Spleen (tissue), 11 donors: ENCODE results near the gene WASHC2C. TPM values are rescaled to one million over a fixed set of nuclear protein-coding genes. Genes with fewer than 3 reads are reported as not detected.
"Not testable (repeated sequence)": the region's sequence is repeated elsewhere in the genome, so short reads cannot be mapped to it uniquely, and the experiment has no call there.

Experiments
- DNase-seq: peaks from one replicate; pipeline ENCODE4 v3.0.0-alpha.2; 2020
- H3K27ac ChIP-seq, 8 donors: fragments of 200-600 bp; sonication (generic) in 7 of 8; 1 replicate in 4 of 8; 2 replicates in 4 of 8; pipeline versions ENCODE4 v1.5.0 to v1.8.0; 2016 to 2021; ENCODE audit warnings: inconsistent platforms in 4 of 8, mild to moderate bottlenecking in 4 of 8, moderate library complexity in 1 of 8
- H3K27me3 ChIP-seq, 7 donors: fragments of 200-600 bp; sonication (generic) in 6 of 7; replicated peaks in 1 of 7; 1 replicate in 4 of 7; 2 replicates in 3 of 7; pipeline versions ENCODE4 v1.5.0 to v1.8.0; 2016 to 2021; ENCODE audit warnings: inconsistent platforms in 3 of 7, mild to moderate bottlenecking in 1 of 7
- H3K36me3 ChIP-seq, 6 donors: fragments of 200-600 bp; sonication (generic) in 5 of 6; 1 replicate in 4 of 6; 2 replicates in 2 of 6; pipeline versions ENCODE4 v1.5.0 to v1.8.0; 2016 to 2021; ENCODE audit warnings: inconsistent platforms in 2 of 6
- H3K4me1 ChIP-seq, 6 donors: fragments of 200-600 bp; sonication (generic) in 5 of 6; 1 replicate in 3 of 6; 2 replicates in 3 of 6; pipeline versions ENCODE4 v1.5.0 to v1.8.0; 2016 to 2021; ENCODE audit warnings: inconsistent platforms in 3 of 6
- H3K4me3 ChIP-seq, 8 donors: fragments of 200-600 bp; sonication (generic) in 7 of 8; 1 replicate in 4 of 8; 2 replicates in 4 of 8; pipeline versions ENCODE4 v1.5.0 to v1.8.0; 2016 to 2021; ENCODE audit warnings: inconsistent platforms in 4 of 8, mild to moderate bottlenecking in 4 of 8, moderate library complexity in 2 of 8
- H3K9me3 ChIP-seq, 8 donors: fragments of 200-600 bp; sonication (generic) in 7 of 8; 1 replicate in 4 of 8; 2 replicates in 4 of 8; pipeline versions ENCODE4 v1.5.0 to v1.8.0; 2016 to 2021; ENCODE audit warnings: inconsistent platforms in 4 of 8
- POLR2A ChIP-seq, 3 donors: fragments of 450-650 bp; IDR thresholded peaks; one replicate each; pipeline ENCODE4 v1.5.1; 2017; ENCODE audit warnings: antibody characterized with exemption in 3 of 3, mild to moderate bottlenecking in 1 of 3
- POLR2AphosphoS5 ChIP-seq, 3 donors: sonication (generic); formaldehyde crosslinking; IDR thresholded peaks; one replicate each; pipeline ENCODE4 v1.5.1; 2017; ENCODE audit warnings: antibody characterized with exemption in 3 of 3
- WGBS, 5 donors: extraction: QIAGEN DNeasy Blood & Tissue Kit in 3 of 5; methylation state at CpG; one replicate each; pipeline versions ENCODE4 v1.1.5 to v1.1.7; 2013 to 2018; 5-methylcytosine and 5-hydroxymethylcytosine counted together
- intact Hi-C: fragments of 100-400 bp; cut with DNase I; formaldehyde crosslinking; loops from one replicate; pipeline ENCODE4 v1.15.0; 2023; ENCODE audit warnings: low total_unique reads
- polyA plus RNA-seq, 3 donors: library from polyadenylated mRNA; stranded (reverse); fragments of 200-250 nt; gene quantifications; one replicate each; pipeline ENCODE4 v1.2.1, GENCODE V29; 2013
- total RNA-seq, 7 donors: library from RNA; depleted of rRNA in 3 of 7; stranded (reverse); fragments of >200 nt in 3 of 7; fragmentation: NEBNext Ultra II Directional in 4 of 7; extraction: Animal tissue kit (Norgen Biotek cat#: 25700) in 4 of 7; gene quantifications; one replicate each; pipeline versions ENCODE4 v1.1.0 to v1.2.1, GENCODE V29; 2016 to 2021
- TF ChIP-seq, protein P1 (sequence below), 11 experiments: fragments of 200-600 bp in 7 of 11; fragments of 450-650 bp in 4 of 11; sonication (generic) in 4 of 11; IDR thresholded peaks in 8 of 11; conservative IDR thresholded peaks in 3 of 11; 1 replicate in 7 of 11; 2 replicates in 4 of 11; pipeline versions ENCODE4 v1.4.0 to v1.8.0; 2016 to 2021; ENCODE audit warnings: antibody characterized with exemption in 11 of 11, inconsistent platforms in 4 of 11, mild to moderate bottlenecking in 1 of 11
- donor health status: healthy with polysubstance abuse.
- donor health status: DM: no; HTN: no; CAD: no; lungs with moderate emphysema.
- donor health status: DM: no; HTN: no; CAD: no.
- donor health status: Bipolar disorder and iron deficiency.
- donor health status: healthy.
- donor health status: DM: no; HTN: no; CAD: no.
- donor health status: DM: yes; HTN: yes; CAD: no.

WASHC2C gene
- total and polyA plus RNA-seq, 10 donors = 17.9 to 65.2 (median 49.8) TPM

DNA sequence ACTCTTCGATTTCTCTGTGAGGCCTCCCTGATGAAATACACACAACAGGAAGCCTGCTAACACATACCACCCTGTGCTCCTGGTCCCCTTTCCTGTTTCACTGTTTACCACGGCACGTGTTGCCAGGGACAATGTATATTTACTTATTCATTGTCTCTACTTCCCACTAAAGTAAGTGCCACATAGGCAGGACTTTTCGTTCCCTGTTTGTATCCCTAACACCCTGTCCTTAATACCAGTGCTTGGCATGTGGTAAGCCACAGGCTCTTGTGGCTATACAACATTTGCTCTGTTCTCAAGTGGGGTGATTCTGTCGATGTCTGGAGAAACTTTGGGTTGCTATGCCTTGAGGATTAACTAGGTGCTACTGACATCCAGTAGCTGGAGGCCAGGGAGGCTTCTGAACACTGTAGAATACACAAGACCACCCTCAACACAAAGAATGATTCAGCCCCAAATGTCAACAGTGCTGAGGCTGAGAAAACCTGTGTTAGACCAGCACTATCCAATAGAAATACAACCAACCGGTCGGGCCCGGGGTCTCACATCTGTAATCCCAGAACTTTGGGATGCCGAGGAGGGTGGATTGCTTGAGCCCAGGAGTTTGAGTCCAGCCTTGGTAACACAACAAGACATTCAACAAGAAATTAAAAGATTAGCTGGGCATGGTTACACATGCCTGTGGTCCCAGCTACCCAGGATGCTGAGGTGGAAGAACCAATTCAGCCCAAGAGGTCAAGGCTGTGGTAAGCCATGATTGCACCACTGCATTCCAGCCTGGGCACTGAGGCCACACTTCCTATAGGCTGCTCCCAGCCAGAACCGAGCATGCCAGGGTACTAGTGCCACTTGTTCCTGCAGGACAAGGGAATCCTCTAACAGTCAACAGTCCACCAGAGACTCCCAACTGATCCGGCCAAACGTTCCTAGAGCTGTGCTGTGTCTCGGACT, 76.3 kb downstream of the WASHC2C start:
- WGBS, 5 donors = 54 to 62% (median 56%) methylated on average over 13 of the region's 13 CpGs
- DNase-seq, H3K36me3 ChIP-seq, H3K27me3 ChIP-seq, H3K9me3 ChIP-seq, H3K27ac ChIP-seq, H3K4me1 ChIP-seq, H3K4me3 ChIP-seq, intact Hi-C loops: not testable (repeated sequence)

DNA sequence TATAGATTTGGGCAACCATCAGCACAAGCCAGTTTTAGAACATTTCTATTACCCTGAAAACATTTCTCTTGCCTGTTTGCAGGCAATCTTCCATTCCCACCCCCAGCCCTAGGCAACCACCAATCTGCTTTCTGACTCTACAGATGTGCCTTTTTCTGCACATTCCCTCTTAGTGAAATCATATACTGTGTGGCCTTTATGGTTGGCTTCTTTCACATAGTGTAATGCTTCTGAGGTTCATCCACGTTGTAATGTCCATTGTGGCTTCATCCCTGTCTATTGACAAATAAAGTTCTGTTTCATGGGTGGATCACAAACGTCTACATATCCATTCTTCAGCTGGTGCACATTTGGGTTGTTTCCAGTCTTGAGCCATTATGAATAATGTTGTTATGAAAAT, 77.9 kb downstream of the WASHC2C start:
- H3K4me1 ChIP-seq, H3K9me3 ChIP-seq, H3K36me3 ChIP-seq, intact Hi-C loops, H3K27ac ChIP-seq, H3K27me3 ChIP-seq, H3K4me3 ChIP-seq, DNase-seq: not testable (repeated sequence)
- 55 to 75% (median 72%) methylated on average over 2 of the region's 2 CpGs for WGBS, 5 donors

DNA sequence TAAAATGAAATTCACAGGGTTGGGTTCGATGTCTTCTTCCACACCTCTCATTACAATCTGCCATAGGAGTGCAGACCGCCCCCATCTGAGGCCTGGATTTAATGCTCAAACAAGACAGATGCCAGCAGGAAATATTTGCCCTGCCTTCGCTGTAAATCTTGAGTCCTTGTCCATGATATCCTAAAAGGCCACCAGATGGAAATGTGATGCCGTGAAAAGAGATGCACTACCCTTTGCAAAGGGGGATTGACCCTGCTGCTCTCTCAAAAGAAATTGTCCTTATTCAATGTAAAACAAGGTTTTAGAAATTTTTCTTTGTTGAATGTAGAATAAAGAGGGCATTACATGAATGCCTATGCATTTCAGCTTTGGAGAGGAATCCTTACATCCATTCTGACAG, 82.8 kb downstream of the WASHC2C start:
- H3K27ac ChIP-seq = no peak overlapping the region
- DNase-seq = no peak
- 86 to 98% (median 91%) methylated on average over 4 of the region's 4 CpGs for WGBS, 5 donors
- intact Hi-C loops = no loop called here
- no peaks in the 10 kb centered on the region for H3K9me3 ChIP-seq
- TF ChIP-seq POLR2AphosphoS5 (IDR thresholded peaks at IDR 0.05) (no peak), POLR2A (IDR thresholded peaks at IDR 0.05) (no peak)
- TF ChIP-seq, protein P1, sequence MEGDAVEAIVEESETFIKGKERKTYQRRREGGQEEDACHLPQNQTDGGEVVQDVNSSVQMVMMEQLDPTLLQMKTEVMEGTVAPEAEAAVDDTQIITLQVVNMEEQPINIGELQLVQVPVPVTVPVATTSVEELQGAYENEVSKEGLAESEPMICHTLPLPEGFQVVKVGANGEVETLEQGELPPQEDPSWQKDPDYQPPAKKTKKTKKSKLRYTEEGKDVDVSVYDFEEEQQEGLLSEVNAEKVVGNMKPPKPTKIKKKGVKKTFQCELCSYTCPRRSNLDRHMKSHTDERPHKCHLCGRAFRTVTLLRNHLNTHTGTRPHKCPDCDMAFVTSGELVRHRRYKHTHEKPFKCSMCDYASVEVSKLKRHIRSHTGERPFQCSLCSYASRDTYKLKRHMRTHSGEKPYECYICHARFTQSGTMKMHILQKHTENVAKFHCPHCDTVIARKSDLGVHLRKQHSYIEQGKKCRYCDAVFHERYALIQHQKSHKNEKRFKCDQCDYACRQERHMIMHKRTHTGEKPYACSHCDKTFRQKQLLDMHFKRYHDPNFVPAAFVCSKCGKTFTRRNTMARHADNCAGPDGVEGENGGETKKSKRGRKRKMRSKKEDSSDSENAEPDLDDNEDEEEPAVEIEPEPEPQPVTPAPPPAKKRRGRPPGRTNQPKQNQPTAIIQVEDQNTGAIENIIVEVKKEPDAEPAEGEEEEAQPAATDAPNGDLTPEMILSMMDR (IDR thresholded peaks at IDR 0.05 in 8 of 11, conservative IDR thresholded peaks at IDR 0.05 in 3 of 11) = no peak
- no peaks in the 10 kb centered on the region for H3K4me1 ChIP-seq
- H3K27me3 ChIP-seq = no peaks in the 10 kb centered on the region
- H3K36me3 ChIP-seq = no peaks in the 10 kb centered on the region
- H3K4me3 ChIP-seq = no peak overlapping the region

DNA sequence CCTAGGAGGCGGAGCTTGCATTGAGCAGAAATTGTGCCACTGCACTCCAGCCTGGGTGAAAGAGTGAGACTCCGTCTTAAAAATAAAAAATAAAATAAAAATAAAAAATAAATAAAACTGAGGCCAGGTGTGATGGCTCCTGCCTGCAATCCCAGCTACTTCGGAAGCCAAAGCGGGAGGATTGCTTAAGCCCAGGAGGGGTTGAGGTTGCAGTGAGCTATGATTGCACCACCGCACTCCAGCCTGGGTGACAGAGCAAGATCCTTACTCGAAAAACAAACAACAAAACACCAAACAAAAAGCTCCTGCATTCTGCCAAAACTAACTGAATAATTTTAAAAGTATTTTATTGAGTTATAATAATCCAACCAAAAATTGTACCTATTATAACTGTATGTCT, 84.0 kb downstream of the WASHC2C start:
- Histone ChIP-seq H3K36me3 (no peaks in the 10 kb centered on the region), H3K27me3 (no peaks in the 10 kb centered on the region), H3K27ac (no peak overlapping the region), H3K4me1 (no peaks in the 10 kb centered on the region), H3K9me3 (no peaks in the 10 kb centered on the region), H3K4me3 (no peak overlapping the region)
- intact Hi-C loops = no loop called here
- TF ChIP-seq POLR2AphosphoS5 (IDR thresholded peaks at IDR 0.05) = no peak
- TF ChIP-seq, protein P1 (IDR thresholded peaks at IDR 0.05 in 8 of 11, conservative IDR thresholded peaks at IDR 0.05 in 3 of 11) = no peak
- no peak for TF ChIP-seq POLR2A (IDR thresholded peaks at IDR 0.05)
- 61 to 92% (median 76%) methylated on average over 6 of the region's 6 CpGs for WGBS, 5 donors
- DNase-seq = no peak

DNA sequence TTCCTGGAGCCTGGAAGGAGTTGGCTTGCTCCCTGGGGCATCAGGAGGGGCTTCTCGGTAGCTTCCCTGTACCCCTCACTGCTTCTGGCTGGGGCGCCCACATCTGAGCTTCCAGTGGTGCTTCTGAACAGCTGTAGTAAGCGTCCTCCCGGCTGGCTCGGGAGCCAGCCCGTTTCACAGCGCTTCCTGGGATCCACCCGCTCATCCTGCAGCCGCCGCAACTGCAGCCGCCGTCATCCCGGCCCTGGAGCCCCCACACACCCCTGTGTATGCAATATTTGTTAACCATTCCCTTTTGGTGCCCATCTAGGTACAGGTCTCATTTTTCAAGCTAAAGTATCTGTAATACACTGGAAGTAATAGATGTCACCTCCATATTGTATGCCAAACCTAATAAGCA, 85.9 kb downstream of the WASHC2C start:
- H3K27me3 ChIP-seq, H3K9me3 ChIP-seq, H3K4me3 ChIP-seq, DNase-seq, H3K36me3 ChIP-seq, intact Hi-C loops, H3K4me1 ChIP-seq, H3K27ac ChIP-seq: not testable (repeated sequence)
- 74 to 93% (median 83%) methylated on average over 12 to 13 of the region's 13 CpGs for WGBS, 5 donors

DNA sequence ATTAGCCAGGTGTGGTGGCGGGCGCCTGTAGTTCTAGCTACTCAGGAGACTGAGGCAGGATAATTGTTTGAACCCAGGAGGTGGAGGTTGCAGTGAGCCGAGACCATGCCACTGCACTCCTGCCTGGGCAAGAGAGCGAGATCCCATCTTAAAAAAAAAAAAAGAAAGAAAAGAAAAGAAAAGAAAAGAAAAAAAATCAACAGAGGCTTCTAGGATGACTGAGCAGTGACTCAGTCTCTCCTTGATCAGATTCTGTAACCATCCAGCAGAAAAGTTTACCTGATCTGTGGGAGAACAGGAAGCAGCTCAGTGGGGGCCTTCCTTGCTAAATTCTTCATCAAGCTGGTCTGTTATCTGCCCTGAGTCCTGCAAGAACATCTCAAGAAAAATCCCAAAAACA, 87.1 kb downstream of the WASHC2C start:
- H3K4me3 ChIP-seq, H3K9me3 ChIP-seq, H3K36me3 ChIP-seq, intact Hi-C loops, H3K27ac ChIP-seq, DNase-seq, H3K4me1 ChIP-seq, H3K27me3 ChIP-seq: not testable (repeated sequence)
- WGBS, 5 donors = 91 to 99% (median 96%) methylated on average over 4 of the region's 4 CpGs
